ENCODE measurements around the gene MRPS34.
A peak's percentile ranks its signal among the peaks of the same experiment; 100 is the strongest.

Gene MRPS34

GRCh38 chr16:1781254-1781653 is 8.3 kb upstream of the MRPS34 start:
- DNase-seq = no peak

DNA sequence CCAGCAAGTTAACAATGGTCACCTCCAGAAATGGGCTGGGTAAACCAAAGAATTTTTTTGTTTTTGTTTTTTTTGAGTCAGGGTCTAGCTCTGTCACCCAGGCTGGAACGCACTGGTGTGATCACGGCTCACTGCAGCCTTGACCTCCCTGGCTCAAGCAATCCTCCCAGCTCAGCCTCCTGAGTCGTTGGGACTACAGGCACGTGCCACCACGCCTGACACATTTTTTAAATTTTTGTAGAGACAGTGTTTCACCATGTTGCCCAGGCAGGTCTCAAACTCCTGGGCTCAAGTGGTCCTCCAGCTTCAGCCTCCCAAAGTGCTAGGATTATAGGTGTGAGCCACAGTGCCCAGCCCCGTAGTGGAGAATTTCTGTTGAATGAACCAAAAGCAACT is 7.7 kb upstream of the MRPS34 start:
- DNase-seq = no peak

GRCh38 chr16:1779741-1780676 is 7.1 kb upstream of the MRPS34 start:
- no peak for DNase-seq

DNA sequence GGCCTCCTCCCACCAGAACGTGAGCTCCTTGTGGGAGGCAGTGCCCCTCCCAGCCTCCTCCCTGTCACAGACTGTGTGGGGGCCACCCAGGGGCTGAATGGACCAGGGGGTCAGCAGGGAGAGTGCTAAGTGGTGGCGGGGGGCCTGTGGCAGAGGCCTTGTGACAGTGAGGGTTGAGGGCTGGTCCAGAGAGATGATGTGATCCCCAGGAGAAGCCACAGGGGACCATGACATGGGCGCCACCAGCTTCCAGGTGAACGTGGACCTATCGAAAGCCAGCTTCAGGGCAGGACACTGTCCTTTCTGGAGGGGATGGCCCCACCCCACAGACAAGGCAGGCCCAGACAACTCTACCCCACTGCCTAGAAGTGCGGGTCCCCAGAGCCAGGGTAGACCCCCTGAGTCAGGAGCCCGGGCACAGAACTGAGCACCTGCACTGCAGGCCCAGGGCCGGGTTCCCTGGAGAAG is 6.3 kb upstream of the MRPS34 start:
- no peak for DNase-seq

DNA sequence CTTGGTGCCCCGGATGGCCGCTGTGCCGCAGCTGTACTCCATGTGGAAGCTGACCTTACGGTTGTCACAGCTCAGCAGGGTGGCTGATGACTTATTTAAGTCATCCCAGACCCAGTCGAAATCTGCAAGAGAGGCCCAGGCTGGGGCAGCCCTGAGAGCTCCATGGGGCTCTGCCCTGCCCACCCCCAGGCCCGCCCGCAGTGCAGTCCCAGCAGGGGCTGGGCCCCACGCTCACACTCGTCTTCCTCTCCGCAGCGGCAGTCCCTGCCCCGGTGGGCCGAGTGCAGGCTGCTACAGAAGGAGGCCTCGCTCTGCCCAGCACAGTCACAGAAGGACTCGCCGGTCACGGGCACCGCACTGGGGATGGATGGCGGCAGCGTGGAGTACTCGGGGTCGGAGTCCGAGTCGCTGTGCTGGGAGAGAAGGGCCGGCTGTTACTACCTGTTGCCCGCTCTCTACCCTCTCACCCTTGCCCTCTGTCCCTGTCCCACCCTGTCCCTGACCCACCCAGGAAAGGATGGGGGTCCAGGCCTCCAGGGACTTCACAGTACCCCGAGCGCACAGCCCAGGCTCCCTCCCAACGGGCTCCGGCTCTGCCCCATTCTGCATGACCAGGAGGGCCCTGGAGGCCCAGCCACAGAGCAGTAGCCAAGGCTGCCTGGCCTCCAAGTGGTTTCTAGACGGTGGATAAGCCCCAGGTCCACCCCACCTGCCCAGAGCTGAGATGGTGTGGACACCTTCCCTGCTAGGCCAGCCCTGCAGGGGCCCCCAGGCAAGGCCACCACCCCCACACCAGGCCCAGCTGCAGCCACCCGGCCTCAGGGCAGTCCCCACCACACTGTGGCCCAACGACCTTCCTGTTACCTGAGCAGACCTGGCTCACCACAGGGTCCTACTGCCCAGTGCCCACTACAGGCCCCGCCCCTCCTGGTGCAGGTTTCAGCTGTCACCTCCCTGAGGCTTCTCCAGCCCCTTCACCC is 5.6 kb upstream of the MRPS34 start:
- DNase-seq = peak; percentile 14

DNA sequence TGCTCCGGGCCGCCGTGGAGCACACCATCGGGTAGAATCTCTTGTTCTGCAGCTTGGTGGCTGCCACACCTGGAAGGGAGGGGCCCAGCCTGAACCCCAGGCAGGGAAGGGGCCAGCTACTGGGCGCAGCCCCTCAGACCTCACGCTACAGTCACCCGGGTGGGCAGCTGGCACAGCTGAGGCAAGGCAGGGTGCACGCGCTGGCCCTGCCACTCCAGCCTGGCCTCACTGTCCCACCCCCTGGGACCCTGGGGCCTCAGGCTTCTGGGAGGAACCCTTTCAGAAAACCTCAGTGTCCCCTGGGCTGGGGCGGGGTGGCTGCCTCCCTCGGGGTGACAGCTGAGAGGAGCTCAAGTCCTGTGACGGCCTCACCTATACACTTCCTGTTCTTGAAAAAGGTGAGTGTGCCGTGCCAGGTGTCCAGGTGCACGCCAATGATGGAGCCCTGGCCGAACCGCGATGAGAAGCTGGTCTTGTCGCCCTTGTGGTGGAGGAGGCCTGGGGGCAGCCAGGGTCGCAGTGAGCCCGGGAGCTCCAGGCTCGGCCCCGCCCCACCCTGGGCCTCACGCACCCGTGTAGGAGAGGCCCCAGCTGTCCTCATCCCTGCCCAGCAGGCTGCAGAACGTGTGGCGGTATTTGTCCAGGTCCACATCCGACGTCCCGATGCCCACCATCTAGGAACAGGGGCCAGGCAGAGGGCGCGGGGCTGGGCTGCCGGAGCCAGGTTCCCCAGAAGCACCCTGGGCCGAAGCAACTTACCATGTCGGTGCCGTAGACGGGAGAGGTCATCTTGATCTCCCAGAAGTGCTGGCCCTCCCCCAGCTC is 4.7 kb upstream of the MRPS34 start:
- DNase-seq = no peak

- DNase-seq = no peak
Observed at GRCh38 chr16:1776991-1777374, 4.0 kb upstream of the MRPS34 start.

GRCh38 chr16:1776672-1776955 is 3.7 kb upstream of the MRPS34 start:
- no peak for DNase-seq

DNA sequence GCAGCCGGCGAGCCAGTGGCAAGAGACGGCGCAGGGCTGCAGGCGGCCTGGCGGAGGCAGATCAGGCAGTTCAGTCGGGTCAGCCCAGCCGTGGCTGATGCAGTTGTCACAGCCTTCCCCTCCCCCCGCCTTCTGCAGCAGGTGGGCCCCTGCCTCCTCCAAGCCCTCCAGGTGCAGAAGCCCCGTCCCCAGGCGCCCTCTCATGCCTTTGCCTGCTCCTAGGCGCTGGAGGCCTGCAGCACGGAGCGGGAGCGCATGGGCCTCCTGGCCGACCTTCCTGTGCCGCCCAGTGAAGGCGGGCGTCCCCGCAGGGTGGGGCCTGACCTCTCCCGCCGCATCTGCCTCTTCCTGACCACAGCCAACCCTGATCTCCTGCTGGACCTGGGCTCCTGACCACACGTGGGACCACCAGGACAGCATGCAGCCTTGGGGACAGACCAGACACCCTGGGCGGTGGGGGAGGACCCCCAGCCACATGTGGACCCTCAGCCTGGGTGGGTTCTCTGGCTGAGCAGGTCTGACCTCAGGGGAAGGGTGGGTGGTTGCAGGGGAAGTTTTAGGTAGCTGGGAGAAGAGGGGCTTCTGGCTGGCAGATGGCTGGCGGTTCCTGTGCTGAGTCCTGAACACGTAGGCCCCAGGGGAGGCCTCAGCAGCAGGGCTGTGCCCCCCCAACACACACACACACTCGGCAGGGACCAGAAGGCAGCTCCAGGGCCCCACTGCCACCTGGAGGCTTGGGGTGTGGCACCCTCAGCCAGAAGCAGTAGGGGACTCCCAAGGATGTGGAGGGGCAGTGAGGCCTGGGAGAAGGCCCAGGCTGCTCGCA is 3.1 kb upstream of the MRPS34 start:
- no peak for DNase-seq

GRCh38 chr16:1775006-1775845 is 2.3 kb upstream of the MRPS34 start:
- DNase-seq = no peak

GRCh38 chr16:1774448-1774780 is 1.5 kb upstream of the MRPS34 start:
- DNase-seq = no peak

DNA sequence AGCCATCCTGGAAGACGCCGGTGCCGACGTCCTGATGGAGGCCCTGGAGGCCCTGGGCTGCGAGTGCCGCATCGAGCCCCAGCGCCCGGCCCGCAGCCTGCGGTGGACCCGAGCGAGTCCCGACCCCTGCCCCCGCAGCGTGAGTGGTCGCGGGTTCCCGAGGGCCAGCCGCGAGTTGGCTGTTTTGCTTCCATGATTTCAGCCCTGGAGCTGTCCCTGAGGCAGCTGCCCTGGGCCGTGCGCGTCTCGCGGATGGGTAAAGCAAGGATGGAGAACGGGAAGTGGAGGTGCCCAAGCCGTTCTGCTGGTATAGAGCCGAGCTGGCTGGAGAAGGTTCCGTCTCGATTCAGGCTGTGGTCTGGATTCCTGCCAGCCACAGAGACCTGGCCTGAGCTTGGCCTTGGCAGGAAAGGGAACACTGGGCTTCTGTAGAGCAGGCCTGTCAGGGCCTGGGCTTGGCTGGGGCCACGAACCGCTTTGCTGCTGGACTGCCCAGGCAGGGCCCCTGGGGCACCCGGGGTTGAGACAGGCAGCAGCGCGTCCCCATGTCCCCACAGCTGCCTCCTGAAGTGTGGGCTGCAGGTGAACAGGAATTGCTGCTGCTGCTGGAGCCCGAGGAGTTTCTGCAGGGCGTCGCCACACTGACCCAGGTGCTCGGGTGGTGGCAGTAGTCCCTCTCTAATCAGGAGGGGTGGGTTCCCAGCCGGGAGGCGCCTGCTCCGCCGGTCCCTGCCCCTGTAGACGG is 941 bp upstream of the MRPS34 start:
- DNase-seq = no peak

DNA sequence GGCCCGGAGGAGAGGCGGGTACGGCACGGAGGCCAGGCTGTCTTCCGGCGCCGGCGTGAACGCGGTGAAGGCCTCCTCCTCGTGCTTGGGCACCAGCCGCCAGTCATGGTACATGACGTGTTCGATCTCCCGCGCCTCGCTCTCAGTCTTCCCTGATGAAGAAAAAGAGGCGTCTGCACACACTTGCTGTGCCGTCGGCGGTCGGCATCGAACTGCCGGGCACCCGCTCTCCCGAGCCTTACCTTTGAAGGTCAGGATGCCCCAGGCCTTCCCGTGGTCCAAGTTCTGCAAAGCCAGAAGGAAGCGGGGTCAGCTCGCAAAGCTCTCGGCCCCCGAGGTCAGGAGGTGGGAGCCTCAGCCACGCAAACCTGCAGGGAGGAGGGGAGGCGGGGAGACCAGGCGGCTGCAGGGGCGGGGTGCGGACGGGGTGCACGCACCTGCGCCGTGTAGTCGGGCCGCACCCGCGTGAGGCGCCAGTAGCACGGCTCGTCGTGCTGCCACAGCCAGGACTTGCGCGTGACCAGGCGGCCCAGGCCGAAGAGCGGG is 499 bp downstream of the MRPS34 start, which contains the start of gene EME2:
EME2 (plus strand) TSS at position 449 of the 546 bp plus-strand sequence. CDS start 418 bp downstream, outside the sequence.
- no peak for DNase-seq

GRCh38 chr16:1771864-1772361 is 1.0 kb downstream of the MRPS34 start:
- DNase-seq = no peak

- peak; percentile 56 for DNase-seq
Observed at GRCh38 chr16:1771188-1771863, 1.6 kb downstream of the MRPS34 start, which contains the start of gene NME3. Gene NME3, minus strand, starts transcription at chr16:1771543. Its CDS starts 9 bp downstream, at chr16:1771534.

- peak; percentile 16 for DNase-seq
Observed at GRCh38 chr16:1770328-1771187, 2.4 kb downstream of the MRPS34 start.
